Stomach smooth muscle (tissue), 2 donors: ENCODE data around the gene IL20RA.

Source experiments
- H3K27ac ChIP-seq: one replicate; pipeline ENCODE4 v1.7.0; 2013; ENCODE audit warnings: mild to moderate bottlenecking, low read length, inconsistent platforms
- H3K27me3 ChIP-seq, 2 donors: one replicate each; pipeline ENCODE4 v1.7.0; 2013; ENCODE audit warnings: low read length in 2 of 2; ENCODE audit not compliant: insufficient read depth in 2 of 2, control insufficient read depth in 1 of 2
- H3K36me3 ChIP-seq, 2 donors: one replicate each; pipeline ENCODE4 v1.7.0; 2013; ENCODE audit warnings: low read length in 2 of 2; ENCODE audit not compliant: control insufficient read depth in 2 of 2, insufficient read depth in 2 of 2
- H3K4me1 ChIP-seq: one replicate; pipeline ENCODE4 v1.7.0; 2013; ENCODE audit warnings: low read length; ENCODE audit not compliant: control insufficient read depth, insufficient read depth
- H3K4me3 ChIP-seq, 2 donors: one replicate each; pipeline ENCODE4 v1.7.0; 2013; ENCODE audit warnings: low read length in 2 of 2
- H3K9ac ChIP-seq, 2 donors: one replicate each; pipeline ENCODE4 v1.7.0; 2013; ENCODE audit warnings: low read length in 2 of 2, mild to moderate bottlenecking in 1 of 2
- H3K9me3 ChIP-seq, 2 donors: one replicate each; pipeline ENCODE4 v1.7.0; 2013; ENCODE audit warnings: low read length in 2 of 2; ENCODE audit not compliant: control insufficient read depth in 2 of 2
- donor health status: healthy.
- donor health status: Pancreatic carcinoma.

Gene IL20RA

GRCh38 chr6:137019476-137020272 is 25.1 kb downstream of the IL20RA start:
- Histone ChIP-seq H3K27me3 (no peaks in the 10 kb centered on the region), H3K27ac (no peak overlapping the region), H3K9ac (no peak overlapping the region), H3K36me3 (no peaks in the 10 kb centered on the region), H3K9me3 (peaks cover 0 to 3% of the 10 kb centered on the region in 2 donors), H3K4me3 (no peak overlapping the region), H3K4me1 (no peaks in the 10 kb centered on the region)

DNA sequence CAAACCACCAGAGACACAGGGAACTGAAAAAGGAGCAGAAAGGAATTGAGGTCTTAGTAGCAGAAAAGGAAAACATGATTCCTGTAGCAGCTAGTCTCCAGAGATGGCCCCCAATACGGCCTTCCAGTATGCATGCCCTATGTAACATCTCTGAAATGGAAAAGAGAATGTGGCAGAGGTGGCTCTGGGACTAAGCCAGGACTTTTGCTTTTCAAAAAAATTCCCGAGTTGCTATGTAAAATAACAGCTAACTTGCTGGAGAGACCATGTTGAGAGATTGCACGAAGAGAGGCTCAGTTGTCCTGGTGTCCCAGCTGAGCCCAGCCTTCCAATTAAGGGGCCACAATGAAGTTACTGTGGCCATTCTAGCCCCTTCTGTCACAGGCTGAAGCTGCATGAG is 27.7 kb downstream of the IL20RA start:
- no peak overlapping the region for H3K4me3 ChIP-seq
- no peak overlapping the region for H3K9ac ChIP-seq
- no peaks in the 10 kb centered on the region for H3K27me3 ChIP-seq
- H3K9me3 ChIP-seq: peaks cover 0 to 3% of the 10 kb centered on the region in 2 donors
- no peaks in the 10 kb centered on the region for H3K4me1 ChIP-seq
- H3K36me3 ChIP-seq: no peaks in the 10 kb centered on the region
- H3K27ac ChIP-seq: no peak overlapping the region

- Histone ChIP-seq H3K9ac (no peak overlapping the region), H3K27ac (no peak overlapping the region), H3K36me3 (no peaks in the 10 kb centered on the region), H3K9me3 (peaks cover 0 to 3% of the 10 kb centered on the region in 2 donors), H3K4me1 (no peaks in the 10 kb centered on the region), H3K4me3 (no peak overlapping the region), H3K27me3 (no peaks in the 10 kb centered on the region)
Measured at GRCh38 chr6:137016356-137016755, 28.4 kb downstream of the IL20RA start.

DNA sequence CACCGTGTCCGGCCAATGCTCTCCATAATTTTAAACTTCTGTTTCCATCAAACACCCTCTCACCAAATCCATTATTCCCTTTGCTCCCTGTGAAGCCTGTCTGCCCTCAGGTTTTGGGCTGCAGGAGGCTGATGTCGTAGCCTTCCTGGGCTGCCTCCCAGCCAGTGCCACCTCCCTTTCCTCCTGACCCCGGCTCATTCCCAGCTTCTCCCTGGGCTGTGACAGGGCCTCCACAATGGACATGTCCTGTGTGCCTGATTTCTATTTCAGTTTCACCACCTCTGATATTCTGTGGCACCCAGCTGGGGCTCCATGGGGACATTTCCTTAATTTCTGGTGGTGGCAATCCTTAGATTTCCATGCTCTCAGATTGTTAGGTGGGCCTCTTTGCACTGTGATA is 28.8 kb downstream of the IL20RA start:
- Histone ChIP-seq H3K9ac (no peak overlapping the region), H3K9me3 (peaks cover 0 to 3% of the 10 kb centered on the region in 2 donors), H3K4me1 (no peaks in the 10 kb centered on the region), H3K36me3 (no peaks in the 10 kb centered on the region), H3K4me3 (no peak overlapping the region), H3K27me3 (no peaks in the 10 kb centered on the region), H3K27ac (no peak overlapping the region)

DNA sequence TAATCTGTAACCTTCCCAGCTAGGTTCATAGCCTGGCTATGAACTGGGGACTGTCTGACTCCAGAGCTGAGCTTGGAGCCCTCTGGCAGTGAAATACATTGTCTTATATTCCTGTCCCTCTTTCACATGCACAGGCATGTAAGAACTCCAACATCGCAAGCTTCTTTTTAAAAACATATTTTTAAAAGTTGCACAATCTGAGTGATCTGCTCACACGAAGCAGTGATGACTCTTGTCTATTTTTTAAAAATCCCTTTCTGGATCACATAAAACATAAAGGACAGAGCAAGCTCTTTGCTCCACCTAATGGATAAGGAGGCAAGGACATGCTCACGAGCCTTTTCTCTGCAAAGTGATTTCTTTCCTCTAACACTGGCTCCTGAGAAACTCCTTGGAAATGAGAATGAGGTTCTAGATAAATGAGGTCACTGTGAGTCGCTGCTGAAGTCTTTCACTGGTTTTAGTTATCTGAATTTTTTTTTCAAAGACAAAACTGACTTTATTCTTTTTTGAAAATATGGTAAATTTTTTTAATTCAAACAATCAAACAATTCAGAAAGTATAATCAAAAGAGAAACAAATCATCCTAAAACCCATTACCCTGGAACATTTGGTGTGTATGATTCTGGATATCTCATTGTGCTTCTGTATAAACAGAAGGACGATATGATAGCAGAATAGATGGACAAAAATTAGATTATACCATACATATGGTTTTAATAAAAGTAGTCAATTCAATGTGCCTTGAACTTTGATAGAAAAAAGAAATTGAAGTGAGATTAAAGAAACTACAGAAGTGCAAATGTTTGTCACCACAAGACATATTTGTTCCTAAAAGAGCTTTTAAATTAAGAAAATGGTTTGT is 30.8 kb downstream of the IL20RA start:
- no peak overlapping the region for H3K4me3 ChIP-seq

DNA sequence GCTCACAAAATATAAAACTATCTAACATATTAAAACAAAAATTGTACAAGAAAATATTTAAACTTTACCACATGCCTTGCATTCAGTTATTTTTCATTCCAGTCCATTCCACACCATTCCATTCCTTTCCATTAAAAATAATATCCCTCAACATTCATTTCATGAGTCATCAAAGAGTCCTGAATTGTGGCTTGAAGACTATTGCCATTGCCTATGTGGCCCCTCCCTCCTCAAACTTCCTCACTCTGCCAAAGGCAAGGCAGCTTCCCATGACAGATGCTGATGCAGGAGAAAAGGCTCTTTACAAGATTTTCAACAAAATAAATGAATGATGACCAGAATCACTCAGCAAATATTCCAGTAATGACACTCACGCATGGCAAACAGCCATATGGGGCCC is 31.7 kb downstream of the IL20RA start:
- Histone ChIP-seq H3K4me1 (no peaks in the 10 kb centered on the region), H3K4me3 (no peak overlapping the region), H3K9me3 (no peaks in the 10 kb centered on the region), H3K9ac (no peak overlapping the region), H3K36me3 (no peaks in the 10 kb centered on the region), H3K27ac (no peak overlapping the region), H3K27me3 (no peaks in the 10 kb centered on the region)

More for the DNA sequence above, 30.8 kb downstream of the IL20RA start:
- H3K9me3 ChIP-seq: no peaks in the 10 kb centered on the region
- H3K27ac ChIP-seq: no peak overlapping the region
- H3K36me3 ChIP-seq: no peaks in the 10 kb centered on the region
- H3K27me3 ChIP-seq: no peaks in the 10 kb centered on the region
- no peak overlapping the region for H3K9ac ChIP-seq
- no peaks in the 10 kb centered on the region for H3K4me1 ChIP-seq

- Histone ChIP-seq H3K4me1 (no peaks in the 10 kb centered on the region), H3K27me3 (no peaks in the 10 kb centered on the region), H3K9me3 (no peaks in the 10 kb centered on the region), H3K9ac (no peak overlapping the region), H3K27ac (no peak overlapping the region), H3K36me3 (no peaks in the 10 kb centered on the region), H3K4me3 (no peak overlapping the region)
Measured at GRCh38 chr6:137011406-137011805, 33.4 kb downstream of the IL20RA start.

GRCh38 chr6:137010128-137010718 is 34.5 kb downstream of the IL20RA start:
- Histone ChIP-seq H3K4me3 (no peak overlapping the region), H3K4me1 (no peaks in the 10 kb centered on the region), H3K36me3 (no peaks in the 10 kb centered on the region), H3K27me3 (no peaks in the 10 kb centered on the region), H3K27ac (no peak overlapping the region), H3K9ac (no peak overlapping the region), H3K9me3 (no peaks in the 10 kb centered on the region)

- Histone ChIP-seq H3K9ac (no peak overlapping the region), H3K27ac (no peak overlapping the region), H3K36me3 (no peaks in the 10 kb centered on the region), H3K9me3 (no peaks in the 10 kb centered on the region), H3K4me1 (no peaks in the 10 kb centered on the region), H3K27me3 (peaks cover 0 to 2% of the 10 kb centered on the region in 2 donors), H3K4me3 (no peak overlapping the region)
Measured at GRCh38 chr6:137008204-137008603, 36.6 kb downstream of the IL20RA start.

GRCh38 chr6:137006056-137006455 is 38.7 kb downstream of the IL20RA start:
- Histone ChIP-seq H3K9ac (no peak overlapping the region), H3K27ac (no peak overlapping the region), H3K9me3 (no peaks in the 10 kb centered on the region), H3K36me3 (no peaks in the 10 kb centered on the region), H3K4me3 (no peak overlapping the region), H3K4me1 (no peaks in the 10 kb centered on the region), H3K27me3 (peaks cover 0 to 3% of the 10 kb centered on the region in 2 donors)
